Measurements from ENCODE around the gene RHBDF1.
"Not testable (repeated sequence)": the region's sequence is repeated elsewhere in the genome, so short reads cannot be mapped to it uniquely, and the experiment has no call there.

The RHBDF1 gene

GRCh38 chr16:36336-36984 is 36.0 kb downstream of the RHBDF1 start:
- DNase-seq (ENCODE audit: low read depth), result no peak

- no peak for DNase-seq (ENCODE audit: low read depth)
Measured at GRCh38 chr16:35678-36305, 36.6 kb downstream of the RHBDF1 start.

GRCh38 chr16:35011-35677 is 37.3 kb downstream of the RHBDF1 start:
- no peak for DNase-seq (ENCODE audit: low read depth)

- DNase-seq (ENCODE audit: low read depth), result no peak
Measured at GRCh38 chr16:34648-34987, 37.8 kb downstream of the RHBDF1 start.

- DNase-seq (ENCODE audit: low read depth), result no peak
Measured at GRCh38 chr16:33877-34647, 38.4 kb downstream of the RHBDF1 start.

GRCh38 chr16:33154-33876 is 39.1 kb downstream of the RHBDF1 start:
- not testable (repeated sequence) for DNase-seq (ENCODE audit: low read depth)

GRCh38 chr16:30627-31026 is 41.8 kb downstream of the RHBDF1 start:
- not testable (repeated sequence) for DNase-seq (ENCODE audit: low read depth)

GRCh38 chr16:25926-26348 is 46.5 kb downstream of the RHBDF1 start:
- not testable (repeated sequence) for DNase-seq (ENCODE audit: low read depth)

- DNase-seq (ENCODE audit: low read depth), result not testable (repeated sequence)
Measured at GRCh38 chr16:24151-24550, 48.3 kb downstream of the RHBDF1 start.

GRCh38 chr16:20886-21285 is 51.5 kb downstream of the RHBDF1 start:
- DNase-seq (ENCODE audit: low read depth), result not testable (repeated sequence)

GRCh38 chr16:17062-17765 is 55.2 kb downstream of the RHBDF1 start:
- not testable (repeated sequence) for DNase-seq (ENCODE audit: low read depth)

- peak; percentile 82 for DNase-seq (ENCODE audit: low read depth)
Measured at GRCh38 chr16:10772-11171, 61.7 kb downstream of the RHBDF1 start.

GRCh38 chr16:9903-10665 is 62.3 kb downstream of the RHBDF1 start:
- DNase-seq (ENCODE audit: low read depth), result no peak

All from stimulated activated CD8-positive, alpha-beta memory T cell treated with anti-CD3 and anti-CD28 coated beads, Interleukin-15, amount 100 ng/mL, for 1 hour (primary cell).